ENCODE data around the gene MLLT10. TPM values are rescaled to one million over a fixed set of nuclear protein-coding genes. Genes with fewer than 3 reads are reported as not detected.

MLLT10 gene
- total RNA-seq, 1 donor from 2014 or later = 39.0 TPM

DNA sequence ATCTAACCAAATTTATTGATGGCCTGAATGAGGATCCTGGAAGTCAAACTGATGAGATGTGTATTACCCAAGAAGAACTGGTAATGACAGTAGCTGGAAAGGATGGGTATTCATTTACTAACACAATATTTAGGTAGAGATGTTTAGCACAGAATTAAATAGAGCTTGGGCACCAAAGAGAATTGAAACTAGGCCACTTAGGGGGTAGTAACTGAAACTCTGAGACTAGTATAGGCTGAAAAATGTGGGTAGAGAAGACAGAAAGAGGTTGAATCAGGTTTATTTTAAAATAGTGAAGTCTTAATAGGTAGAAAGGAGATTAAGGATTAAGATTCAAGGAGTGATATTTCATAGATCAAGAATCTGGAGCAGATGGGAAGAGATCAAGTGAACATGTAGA is 155.8 kb downstream of the MLLT10 start:
- Mint-ChIP-seq H3K4me3 (ENCODE audit: unreplicated experiment) (no peak overlapping the region), H3K27ac (ENCODE audit: unreplicated experiment) (peak overlapping the region; percentile 55), H3K36me3 (ENCODE audit: low read depth) (peaks cover 2% of the 10 kb centered on the region), H3K27me3 (ENCODE audit: low read depth) (no peaks in the 10 kb centered on the region), H3K9me3 (ENCODE audit: low read depth) (no peaks in the 10 kb centered on the region), H3K4me1 (ENCODE audit: low read depth) (peaks cover 30% of the 10 kb centered on the region)
- no peak for DNase-seq (ENCODE audit: low spot score)
- TF ChIP-seq, protein P1, sequence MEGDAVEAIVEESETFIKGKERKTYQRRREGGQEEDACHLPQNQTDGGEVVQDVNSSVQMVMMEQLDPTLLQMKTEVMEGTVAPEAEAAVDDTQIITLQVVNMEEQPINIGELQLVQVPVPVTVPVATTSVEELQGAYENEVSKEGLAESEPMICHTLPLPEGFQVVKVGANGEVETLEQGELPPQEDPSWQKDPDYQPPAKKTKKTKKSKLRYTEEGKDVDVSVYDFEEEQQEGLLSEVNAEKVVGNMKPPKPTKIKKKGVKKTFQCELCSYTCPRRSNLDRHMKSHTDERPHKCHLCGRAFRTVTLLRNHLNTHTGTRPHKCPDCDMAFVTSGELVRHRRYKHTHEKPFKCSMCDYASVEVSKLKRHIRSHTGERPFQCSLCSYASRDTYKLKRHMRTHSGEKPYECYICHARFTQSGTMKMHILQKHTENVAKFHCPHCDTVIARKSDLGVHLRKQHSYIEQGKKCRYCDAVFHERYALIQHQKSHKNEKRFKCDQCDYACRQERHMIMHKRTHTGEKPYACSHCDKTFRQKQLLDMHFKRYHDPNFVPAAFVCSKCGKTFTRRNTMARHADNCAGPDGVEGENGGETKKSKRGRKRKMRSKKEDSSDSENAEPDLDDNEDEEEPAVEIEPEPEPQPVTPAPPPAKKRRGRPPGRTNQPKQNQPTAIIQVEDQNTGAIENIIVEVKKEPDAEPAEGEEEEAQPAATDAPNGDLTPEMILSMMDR (IDR thresholded peaks at IDR 0.05) = no peak

DNA sequence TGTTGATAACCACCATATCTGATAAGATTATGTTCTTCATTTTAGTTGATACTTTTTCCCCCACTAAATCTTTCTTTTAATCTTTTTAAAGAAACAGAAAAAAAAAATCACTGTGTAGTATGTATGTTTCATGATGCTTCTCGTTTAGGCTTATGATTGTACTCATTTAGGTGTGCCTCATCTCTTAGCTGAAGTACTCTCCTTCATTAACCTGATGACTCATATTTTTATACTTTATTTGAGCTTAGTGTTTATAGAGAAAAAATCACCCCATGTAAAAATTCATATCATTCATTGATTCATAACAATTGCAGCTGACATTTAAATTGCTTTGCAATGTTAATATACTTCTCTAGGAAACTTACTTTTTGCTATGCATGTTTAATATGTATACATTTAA is 158.9 kb downstream of the MLLT10 start:
- H3K27ac Mint-ChIP-seq (ENCODE audit: unreplicated experiment) = no peak overlapping the region
- no peak for DNase-seq (ENCODE audit: low spot score)

DNA sequence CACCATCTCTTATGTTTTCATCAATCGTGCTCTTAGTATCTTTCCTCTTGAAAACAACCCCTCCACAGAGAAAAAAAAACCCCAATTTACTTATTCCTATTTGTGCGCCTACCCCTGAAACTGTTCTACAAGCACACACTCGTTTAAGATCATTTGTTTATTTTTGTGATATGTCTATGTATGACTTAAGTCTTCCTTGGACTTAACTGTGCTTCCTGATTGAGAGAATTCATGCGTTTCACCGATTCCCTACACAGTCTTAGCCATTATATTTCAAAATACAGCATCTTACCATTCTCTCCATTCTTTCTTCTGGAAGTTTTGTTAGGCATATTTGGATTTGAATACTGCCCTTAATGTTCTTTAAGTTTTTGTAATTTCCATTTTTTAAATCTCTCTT is 159.4 kb downstream of the MLLT10 start:
- peaks cover 30% of the 10 kb centered on the region for H3K4me1 Mint-ChIP-seq (ENCODE audit: low read depth)
- no peaks in the 10 kb centered on the region for H3K27me3 Mint-ChIP-seq (ENCODE audit: low read depth)
- H3K27ac Mint-ChIP-seq (ENCODE audit: unreplicated experiment) = no peak overlapping the region
- no peak overlapping the region for H3K4me3 Mint-ChIP-seq (ENCODE audit: unreplicated experiment)
- H3K9me3 Mint-ChIP-seq (ENCODE audit: low read depth) = no peaks in the 10 kb centered on the region
- no peak for DNase-seq (ENCODE audit: low spot score)
- TF ChIP-seq, protein P1 (IDR thresholded peaks at IDR 0.05) = no peak
- peaks cover 7% of the 10 kb centered on the region for H3K36me3 Mint-ChIP-seq (ENCODE audit: low read depth)

More for the DNA sequence above, 158.9 kb downstream of the MLLT10 start:
- no peaks in the 10 kb centered on the region for H3K9me3 Mint-ChIP-seq (ENCODE audit: low read depth)
- H3K27me3 Mint-ChIP-seq (ENCODE audit: low read depth) = no peaks in the 10 kb centered on the region
- no peak overlapping the region for H3K4me3 Mint-ChIP-seq (ENCODE audit: unreplicated experiment)
- TF ChIP-seq, protein P1 (IDR thresholded peaks at IDR 0.05) = no peak
- H3K4me1 Mint-ChIP-seq (ENCODE audit: low read depth) = peaks cover 29% of the 10 kb centered on the region
- peaks cover 2% of the 10 kb centered on the region for H3K36me3 Mint-ChIP-seq (ENCODE audit: low read depth)

DNA sequence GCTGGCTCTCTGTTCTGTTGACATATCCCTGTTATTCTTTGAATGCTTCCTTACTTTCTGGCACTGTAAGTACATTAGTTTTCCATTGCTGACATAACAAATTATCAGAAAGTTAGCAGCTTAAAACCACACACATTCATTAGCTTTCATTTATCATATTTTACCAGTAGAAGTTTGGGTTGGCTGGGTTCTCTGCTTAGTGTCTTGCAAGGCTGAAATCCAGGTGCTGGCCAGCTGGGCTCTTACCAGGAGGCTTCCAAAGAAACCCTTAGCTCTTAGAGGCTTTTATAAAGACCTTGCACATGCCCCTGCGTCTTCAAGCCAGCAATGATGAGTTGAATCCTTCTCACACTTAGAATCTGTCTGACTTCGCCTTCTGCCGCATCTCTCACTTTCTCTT is 160.6 kb downstream of the MLLT10 start:
- Mint-ChIP-seq H3K27ac (ENCODE audit: unreplicated experiment) (peak overlapping the region; percentile 57), H3K9me3 (ENCODE audit: low read depth) (peaks cover 6% of the 10 kb centered on the region), H3K4me3 (ENCODE audit: unreplicated experiment) (no peak overlapping the region), H3K36me3 (ENCODE audit: low read depth) (peaks cover 13% of the 10 kb centered on the region), H3K4me1 (ENCODE audit: low read depth) (peaks cover 31% of the 10 kb centered on the region), H3K27me3 (ENCODE audit: low read depth) (no peaks in the 10 kb centered on the region)
- no peak for DNase-seq (ENCODE audit: low spot score)
- TF ChIP-seq, protein P1 (IDR thresholded peaks at IDR 0.05) = no peak

DNA sequence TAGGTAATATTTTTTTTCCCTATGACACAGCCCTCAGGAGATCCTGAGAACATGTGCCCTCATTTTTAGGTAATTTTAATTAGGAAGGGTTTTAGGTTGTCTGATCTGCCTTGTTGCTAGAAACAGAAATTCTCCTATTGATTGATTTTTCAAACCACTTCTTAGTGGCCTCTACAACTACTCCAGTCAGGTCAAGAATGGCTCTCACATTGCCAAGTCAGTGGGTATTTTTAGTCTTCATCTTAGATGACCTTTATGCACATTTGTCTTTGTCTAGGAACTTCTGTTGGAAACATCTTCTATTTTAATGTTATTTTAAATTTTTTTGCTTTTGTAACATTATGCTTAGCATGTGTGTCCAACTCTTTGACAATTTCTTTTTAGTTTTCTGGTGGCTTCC is 162.3 kb downstream of the MLLT10 start:
- peaks cover 23% of the 10 kb centered on the region for H3K9me3 Mint-ChIP-seq (ENCODE audit: low read depth)
- H3K27ac Mint-ChIP-seq (ENCODE audit: unreplicated experiment) = no peak overlapping the region
- H3K4me1 Mint-ChIP-seq (ENCODE audit: low read depth) = peaks cover 31% of the 10 kb centered on the region
- no peak for DNase-seq (ENCODE audit: low spot score)
- H3K36me3 Mint-ChIP-seq (ENCODE audit: low read depth) = peaks cover 30% of the 10 kb centered on the region
- TF ChIP-seq, protein P1 (IDR thresholded peaks at IDR 0.05) = no peak
- H3K4me3 Mint-ChIP-seq (ENCODE audit: unreplicated experiment) = no peak overlapping the region
- no peaks in the 10 kb centered on the region for H3K27me3 Mint-ChIP-seq (ENCODE audit: low read depth)
